ENCODE measurements around the gene NUDT21. TPM values are rescaled to one million over a fixed set of nuclear protein-coding genes. Genes with fewer than 3 reads are reported as not detected.
"Not testable (repeated sequence)": the region's sequence is repeated elsewhere in the genome, so short reads cannot be mapped to it uniquely, and the experiment has no call there.

Gene NUDT21
- total and polyA plus RNA-seq, 9 donors = 40.8 to 163 (median 126) TPM

GRCh38 chr16:56382459-56382858 is 68.7 kb downstream of the NUDT21 start:
- Histone ChIP-seq H3K27ac (no peak overlapping the region), H3K36me3 (no peaks in the 10 kb centered on the region), H3K4me1 (ENCODE audit: insufficient read depth) (no peaks in the 10 kb centered on the region), H3K4me3 (no peak overlapping the region), H3K27me3 (no peaks in the 10 kb centered on the region), H3K9me3 (peaks cover 0 to 15% of the 10 kb centered on the region in 2 donors)
- no peak for DNase-seq
- intact Hi-C loops (cut with DNase I) = no loop called here
- TF ChIP-seq EP300 (IDR thresholded peaks at IDR 0.05) (no peak), CTCF (IDR thresholded peaks at IDR 0.05) (no peak), POLR2A (IDR thresholded peaks at IDR 0.05) (no peak)
- WGBS, 3 donors = 96 to 99% (median 96%) methylated on average over 4 of the region's 4 CpGs

- H3K27me3 ChIP-seq; intact Hi-C loops (cut with DNase I); H3K4me1 ChIP-seq (ENCODE audit: insufficient read depth); DNase-seq; H3K4me3 ChIP-seq; H3K36me3 ChIP-seq; H3K27ac ChIP-seq: not testable (repeated sequence)
- WGBS, 3 donors = 97 to 98% (median 98%) methylated on average over 3 of the region's 3 CpGs
- peaks cover 0 to 15% of the 10 kb centered on the region in 2 donors for H3K9me3 ChIP-seq
Observed at GRCh38 chr16:56380778-56381485, 70.2 kb downstream of the NUDT21 start.

Other genes starting within 250 kb of the NUDT21 start
- gene AMFR, start 25.8 kb downstream of the NUDT21 start, total RNA-seq = 100 to 1,000 TPM; 103 to 130 (median 116) TPM
- gene AMFR, start 25.8 kb downstream of the NUDT21 start, polyA plus RNA-seq = 10 to 100 TPM; 94.1 to 97.8 TPM
- gene OGFOD1, start 222 bp upstream of the NUDT21 start, total RNA-seq = 10 to 100 TPM in 6 of 7 donors, 1 to 10 TPM in 1; 8.1 to 45.2 (median 28.9) TPM
- gene OGFOD1, start 222 bp upstream of the NUDT21 start, polyA plus RNA-seq = 10 to 100 TPM; 12.2 to 36.4 TPM
- 10 to 100 TPM; 50.4 to 86.2 (median 67.1) TPM for gene BBS2, start 68.7 kb upstream of the NUDT21 start, total RNA-seq
- gene BBS2, start 68.7 kb upstream of the NUDT21 start, polyA plus RNA-seq = 10 to 100 TPM; 47.9 to 81.0 TPM
- gene MT4, start 113.7 kb upstream of the NUDT21 start, total RNA-seq = not detected
- not detected for gene MT4, start 113.7 kb upstream of the NUDT21 start, polyA plus RNA-seq
- 1 to 10 TPM in 3 of 7 donors, under 1 TPM in 1, not detected in 3; 0.53 to 4.8 (median 1.5) TPM for gene MT3, start 138.2 kb upstream of the NUDT21 start, total RNA-seq
- 1 to 10 TPM in 1 of 2 donors, under 1 TPM in 1; 0.68 to 1.6 TPM for gene MT3, start 138.2 kb upstream of the NUDT21 start, polyA plus RNA-seq
- gene MT2A, start 157.3 kb upstream of the NUDT21 start, total RNA-seq = 100 to 1,000 TPM in 5 of 7 donors, 10 to 100 TPM in 2; 88.0 to 679 (median 136) TPM
- 100 to 1,000 TPM in 1 of 2 donors, 10 to 100 TPM in 1; 16.1 to 250 TPM for gene MT2A, start 157.3 kb upstream of the NUDT21 start, polyA plus RNA-seq
- gene MT1E, start 174.4 kb upstream of the NUDT21 start, total RNA-seq = 100 to 1,000 TPM in 3 of 7 donors, 10 to 100 TPM in 4; 16.1 to 867 (median 65.3) TPM
- 10 to 100 TPM; 65.1 to 93.4 TPM for gene MT1E, start 174.4 kb upstream of the NUDT21 start, polyA plus RNA-seq
- 10 to 100 TPM in 2 of 7 donors, 1 to 10 TPM in 4, under 1 TPM in 1; 0.66 to 23.2 (median 7.4) TPM for gene MT1M, start 181.3 kb upstream of the NUDT21 start, total RNA-seq
- gene MT1M, start 181.3 kb upstream of the NUDT21 start, polyA plus RNA-seq = 1 to 10 TPM; 1.4 to 7.9 TPM
- 10 to 100 TPM in 2 of 7 donors, 1 to 10 TPM in 4, not detected in 1; 1.3 to 61.0 (median 7.4) TPM for gene MT1A, start 187.3 kb upstream of the NUDT21 start, total RNA-seq
- 10 to 100 TPM in 1 of 2 donors, 1 to 10 TPM in 1; 1.3 to 13.8 TPM for gene MT1A, start 187.3 kb upstream of the NUDT21 start, polyA plus RNA-seq
- gene MT1B, start 200.6 kb upstream of the NUDT21 start, total RNA-seq = not detected
- not detected for gene MT1B, start 200.6 kb upstream of the NUDT21 start, polyA plus RNA-seq
- gene MT1F, start 206.6 kb upstream of the NUDT21 start, total RNA-seq = 10 to 100 TPM in 1 of 7 donors, 1 to 10 TPM in 4, under 1 TPM in 1, not detected in 1; 0.73 to 76.3 (median 2.6) TPM
- gene MT1F, start 206.6 kb upstream of the NUDT21 start, polyA plus RNA-seq = 1 to 10 TPM; 3.6 to 4.6 TPM
- 1 to 10 TPM in 4 of 7 donors, not detected in 3; 1.0 to 6.9 (median 4.8) TPM for gene MT1G, start 216.7 kb upstream of the NUDT21 start, total RNA-seq
- gene MT1G, start 216.7 kb upstream of the NUDT21 start, polyA plus RNA-seq = 1 to 10 TPM in 1 of 2 donors, under 1 TPM in 1; 1.00 to 3.3 TPM
- gene MT1H, start 218.5 kb upstream of the NUDT21 start, total RNA-seq = under 1 TPM in 1 of 7 donors, not detected in 6; 0.79 TPM
- not detected for gene MT1H, start 218.5 kb upstream of the NUDT21 start, polyA plus RNA-seq
- gene MT1X, start 231.1 kb upstream of the NUDT21 start, total RNA-seq = 1,000 to 10,000 TPM in 1 of 7 donors, 100 to 1,000 TPM in 3, 10 to 100 TPM in 3; 30.0 to 1,106 (median 141) TPM
- gene MT1X, start 231.1 kb upstream of the NUDT21 start, polyA plus RNA-seq = 100 to 1,000 TPM in 1 of 2 donors, 10 to 100 TPM in 1; 10.0 to 185 TPM

Data from ovary (tissue), 9 donors.